ENCODE measurements around the gene SLC7A10. TPM values are rescaled to one million over a fixed set of nuclear protein-coding genes. Genes with fewer than 3 reads are reported as not detected.

SLC7A10 gene
- 1.2 TPM for polyA plus RNA-seq (2013, experiment 1 of 4)
- 1.4 TPM for polyA plus RNA-seq (2013, experiment 2 of 4)
- polyA plus RNA-seq (2013, experiment 3 of 4) = 1.8 TPM
- polyA plus RNA-seq (2013, experiment 4 of 4) = 1.6 TPM

GRCh38 chr19:33225458-33225926 is at the start of gene SLC7A10:
Gene SLC7A10 (minus strand): TSS chr19:33225850. CDS start chr19:33225703, 147 bp downstream.
- Histone ChIP-seq H3K9me3 (ENCODE audit: control insufficient read depth, low read length) (peaks cover 8% of the 10 kb centered on the region), H3K27ac (ENCODE audit: insufficient read depth, low read depth, low read length, poor library complexity, severe bottlenecking) (no peak within 1 kb of the TSS), H3K36me3 (ENCODE audit: control insufficient read depth, insufficient read depth, low read length) (no peaks in the 10 kb centered on the region), H3K4me1 (ENCODE audit: control insufficient read depth, insufficient read depth, low read length) (peaks cover 2% of the 10 kb centered on the region), H3K4me3 (ENCODE audit: insufficient read depth, low read depth, low read length) (peak within 1 kb of the TSS; percentile 14), H3K27me3 (ENCODE audit: control insufficient read depth, insufficient read depth, low read length, poor library complexity, severe bottlenecking) (peaks cover 41% of the 10 kb centered on the region)
- WGBS, 2 experiments = 7% methylated on average over 60 to 62 of the region's 62 CpGs

- no peaks in the 10 kb centered on the region for H3K36me3 ChIP-seq (ENCODE audit: control insufficient read depth, insufficient read depth, low read length)
- H3K27ac ChIP-seq (ENCODE audit: insufficient read depth, low read depth, low read length, poor library complexity, severe bottlenecking) = no peak overlapping the region
- 74 to 79% methylated on average over 17 of the region's 17 CpGs for WGBS, 2 experiments
- H3K4me1 ChIP-seq (ENCODE audit: control insufficient read depth, insufficient read depth, low read length) = peaks cover 42% of the 10 kb centered on the region
- H3K4me3 ChIP-seq (ENCODE audit: insufficient read depth, low read depth, low read length) = no peak overlapping the region
- H3K27me3 ChIP-seq (ENCODE audit: control insufficient read depth, insufficient read depth, low read length, poor library complexity, severe bottlenecking) = no peaks in the 10 kb centered on the region
- H3K9me3 ChIP-seq (ENCODE audit: control insufficient read depth, low read length) = no peaks in the 10 kb centered on the region
Observed at GRCh38 chr19:33274663-33275558, 49.3 kb upstream of the SLC7A10 start.

GRCh38 chr19:33273881-33274662 is 48.4 kb upstream of the SLC7A10 start:
- 82% methylated on average over 16 of the region's 16 CpGs for WGBS, 2 experiments
- Histone ChIP-seq H3K4me1 (ENCODE audit: control insufficient read depth, insufficient read depth, low read length) (peaks cover 42% of the 10 kb centered on the region), H3K36me3 (ENCODE audit: control insufficient read depth, insufficient read depth, low read length) (no peaks in the 10 kb centered on the region), H3K9me3 (ENCODE audit: control insufficient read depth, low read length) (no peaks in the 10 kb centered on the region), H3K4me3 (ENCODE audit: insufficient read depth, low read depth, low read length) (no peak overlapping the region), H3K27ac (ENCODE audit: insufficient read depth, low read depth, low read length, poor library complexity, severe bottlenecking) (no peak overlapping the region), H3K27me3 (ENCODE audit: control insufficient read depth, insufficient read depth, low read length, poor library complexity, severe bottlenecking) (no peaks in the 10 kb centered on the region)

DNA sequence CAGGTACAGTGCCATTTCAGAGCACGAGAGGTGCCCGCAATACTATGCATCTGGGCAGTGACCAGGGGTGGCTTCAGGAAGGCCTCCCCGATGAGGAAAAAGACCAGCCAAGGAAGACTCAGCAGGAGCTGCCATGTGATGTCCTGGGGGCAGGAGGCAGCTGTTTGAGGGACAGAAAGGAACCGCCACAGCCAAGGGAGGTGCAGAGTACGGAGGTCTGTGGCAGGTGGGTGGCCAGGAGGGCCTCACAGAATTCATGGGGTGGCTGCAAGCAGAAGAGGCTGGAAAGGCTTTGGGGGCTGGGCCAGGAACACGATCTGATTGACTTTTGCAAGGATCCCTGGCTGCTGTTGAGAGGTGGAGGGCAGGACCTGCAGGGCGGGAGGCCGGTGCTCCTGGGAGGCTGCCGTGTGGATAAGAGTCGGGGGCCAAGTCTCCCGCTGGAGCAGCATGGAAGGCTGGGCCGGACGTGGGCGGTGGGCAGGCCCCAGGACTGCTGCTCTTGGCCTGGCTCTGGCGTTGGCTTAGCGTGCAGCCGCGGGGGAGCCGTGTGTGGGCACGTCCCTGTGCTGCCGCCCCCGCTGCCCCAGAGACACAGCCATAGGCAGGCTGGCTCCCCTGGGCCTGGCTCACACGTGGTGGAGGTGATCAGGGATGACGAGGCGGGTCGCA is 47.6 kb upstream of the SLC7A10 start:
- Histone ChIP-seq H3K9me3 (ENCODE audit: control insufficient read depth, low read length) (no peaks in the 10 kb centered on the region), H3K4me1 (ENCODE audit: control insufficient read depth, insufficient read depth, low read length) (peaks cover 40% of the 10 kb centered on the region), H3K36me3 (ENCODE audit: control insufficient read depth, insufficient read depth, low read length) (no peaks in the 10 kb centered on the region), H3K27ac (ENCODE audit: insufficient read depth, low read depth, low read length, poor library complexity, severe bottlenecking) (no peak overlapping the region), H3K27me3 (ENCODE audit: control insufficient read depth, insufficient read depth, low read length, poor library complexity, severe bottlenecking) (no peaks in the 10 kb centered on the region), H3K4me3 (ENCODE audit: insufficient read depth, low read depth, low read length) (no peak overlapping the region)
- WGBS, 2 experiments = 68 to 72% methylated on average over 26 of the region's 26 CpGs

DNA sequence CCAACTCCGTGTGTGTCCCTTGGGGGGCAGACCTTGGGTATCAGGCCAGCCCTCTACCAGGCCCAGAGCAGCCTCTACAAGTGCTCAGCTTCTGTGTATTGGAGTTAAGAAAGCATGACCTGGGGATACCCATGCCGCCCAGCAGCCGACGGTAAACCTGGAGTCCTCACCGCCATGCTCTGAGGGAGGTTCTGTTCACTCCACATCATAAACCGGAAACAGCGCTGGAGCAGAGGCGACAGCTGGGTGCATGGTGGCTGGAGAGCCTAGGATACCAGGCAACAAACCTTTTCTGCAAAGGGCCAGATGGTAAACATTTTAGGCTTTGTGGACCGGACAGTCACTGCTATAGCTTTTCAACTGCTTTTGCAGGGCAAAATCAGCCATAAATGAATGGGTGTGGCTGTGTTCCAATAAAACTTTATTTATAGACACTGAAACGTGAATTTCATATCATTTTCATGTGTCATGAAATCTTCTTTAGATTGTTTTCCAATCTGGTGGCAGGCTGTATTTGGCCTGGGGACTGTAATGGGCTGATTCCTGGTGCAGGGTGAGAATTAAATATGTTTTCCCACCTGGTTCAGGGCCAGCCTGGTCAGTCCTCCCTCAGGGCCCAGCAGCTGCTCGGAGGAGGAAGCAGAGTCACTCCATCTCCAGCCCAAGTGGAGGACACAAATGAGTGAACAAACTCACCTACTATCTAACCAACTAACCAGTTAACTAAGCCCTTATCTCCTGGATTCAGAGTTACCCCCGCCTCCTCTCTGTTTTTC is 45.8 kb upstream of the SLC7A10 start:
- H3K4me3 ChIP-seq (ENCODE audit: insufficient read depth, low read depth, low read length) = no peak overlapping the region
- no peak overlapping the region for H3K27ac ChIP-seq (ENCODE audit: insufficient read depth, low read depth, low read length, poor library complexity, severe bottlenecking)
- no peaks in the 10 kb centered on the region for H3K36me3 ChIP-seq (ENCODE audit: control insufficient read depth, insufficient read depth, low read length)
- no peaks in the 10 kb centered on the region for H3K27me3 ChIP-seq (ENCODE audit: control insufficient read depth, insufficient read depth, low read length, poor library complexity, severe bottlenecking)
- peaks cover 41% of the 10 kb centered on the region for H3K4me1 ChIP-seq (ENCODE audit: control insufficient read depth, insufficient read depth, low read length)
- no peaks in the 10 kb centered on the region for H3K9me3 ChIP-seq (ENCODE audit: control insufficient read depth, low read length)
- WGBS, 2 experiments = 84 to 88% methylated on average over 12 of the region's 12 CpGs

DNA sequence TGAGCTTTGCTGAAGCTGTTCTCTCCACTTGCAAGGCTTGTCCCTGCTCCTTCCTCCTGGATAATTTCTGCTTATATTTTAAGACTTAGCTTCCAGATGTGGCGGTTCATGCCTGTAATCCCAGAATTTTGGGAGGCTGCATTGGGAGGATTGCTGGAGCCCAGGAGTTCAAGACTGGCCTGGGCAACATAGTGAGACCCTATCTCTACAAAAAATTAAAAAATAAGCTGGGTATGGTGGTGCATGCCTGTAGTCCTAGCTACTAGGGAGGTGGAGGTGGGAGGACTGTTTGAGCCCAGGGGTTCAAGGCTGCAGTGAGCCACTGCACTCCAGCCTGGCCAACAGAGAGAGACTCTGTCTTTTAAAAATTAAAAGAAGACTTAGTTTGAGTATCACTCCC is 45.1 kb upstream of the SLC7A10 start:
- no peaks in the 10 kb centered on the region for H3K27me3 ChIP-seq (ENCODE audit: control insufficient read depth, insufficient read depth, low read length, poor library complexity, severe bottlenecking)
- H3K4me3 ChIP-seq (ENCODE audit: insufficient read depth, low read depth, low read length) = no peak overlapping the region
- H3K9me3 ChIP-seq (ENCODE audit: control insufficient read depth, low read length) = no peaks in the 10 kb centered on the region
- H3K4me1 ChIP-seq (ENCODE audit: control insufficient read depth, insufficient read depth, low read length) = peaks cover 35% of the 10 kb centered on the region
- no peak overlapping the region for H3K27ac ChIP-seq (ENCODE audit: insufficient read depth, low read depth, low read length, poor library complexity, severe bottlenecking)
- 87 to 91% methylated on average over 1 of the region's 1 CpG for WGBS, 2 experiments
- H3K36me3 ChIP-seq (ENCODE audit: control insufficient read depth, insufficient read depth, low read length) = no peaks in the 10 kb centered on the region

DNA sequence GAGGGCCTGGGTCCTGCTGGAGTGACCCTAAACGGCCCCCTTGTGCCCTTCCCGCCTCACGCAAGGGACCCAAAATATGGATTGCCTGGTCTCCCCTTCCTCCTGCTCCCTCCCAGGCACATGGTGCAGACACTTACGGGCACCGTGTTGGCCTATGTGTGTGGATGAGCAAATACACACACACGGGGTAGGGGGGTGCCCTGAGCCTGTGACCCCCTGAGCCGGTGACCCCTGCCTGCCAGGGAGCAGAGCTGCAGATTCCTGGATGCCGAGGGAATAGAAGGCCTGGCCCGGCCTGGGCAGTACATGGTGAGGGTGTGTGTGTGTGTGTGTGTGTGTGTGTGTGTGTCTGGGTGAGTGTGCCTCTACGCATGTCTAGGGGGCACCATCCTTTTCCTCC is 43.4 kb upstream of the SLC7A10 start:
- no peaks in the 10 kb centered on the region for H3K27me3 ChIP-seq (ENCODE audit: control insufficient read depth, insufficient read depth, low read length, poor library complexity, severe bottlenecking)
- H3K9me3 ChIP-seq (ENCODE audit: control insufficient read depth, low read length) = no peaks in the 10 kb centered on the region
- no peak overlapping the region for H3K27ac ChIP-seq (ENCODE audit: insufficient read depth, low read depth, low read length, poor library complexity, severe bottlenecking)
- peaks cover 18% of the 10 kb centered on the region for H3K4me1 ChIP-seq (ENCODE audit: control insufficient read depth, insufficient read depth, low read length)
- no peaks in the 10 kb centered on the region for H3K36me3 ChIP-seq (ENCODE audit: control insufficient read depth, insufficient read depth, low read length)
- 89 to 93% methylated on average over 9 to 10 of the region's 10 CpGs for WGBS, 2 experiments
- H3K4me3 ChIP-seq (ENCODE audit: insufficient read depth, low read depth, low read length) = no peak overlapping the region

DNA sequence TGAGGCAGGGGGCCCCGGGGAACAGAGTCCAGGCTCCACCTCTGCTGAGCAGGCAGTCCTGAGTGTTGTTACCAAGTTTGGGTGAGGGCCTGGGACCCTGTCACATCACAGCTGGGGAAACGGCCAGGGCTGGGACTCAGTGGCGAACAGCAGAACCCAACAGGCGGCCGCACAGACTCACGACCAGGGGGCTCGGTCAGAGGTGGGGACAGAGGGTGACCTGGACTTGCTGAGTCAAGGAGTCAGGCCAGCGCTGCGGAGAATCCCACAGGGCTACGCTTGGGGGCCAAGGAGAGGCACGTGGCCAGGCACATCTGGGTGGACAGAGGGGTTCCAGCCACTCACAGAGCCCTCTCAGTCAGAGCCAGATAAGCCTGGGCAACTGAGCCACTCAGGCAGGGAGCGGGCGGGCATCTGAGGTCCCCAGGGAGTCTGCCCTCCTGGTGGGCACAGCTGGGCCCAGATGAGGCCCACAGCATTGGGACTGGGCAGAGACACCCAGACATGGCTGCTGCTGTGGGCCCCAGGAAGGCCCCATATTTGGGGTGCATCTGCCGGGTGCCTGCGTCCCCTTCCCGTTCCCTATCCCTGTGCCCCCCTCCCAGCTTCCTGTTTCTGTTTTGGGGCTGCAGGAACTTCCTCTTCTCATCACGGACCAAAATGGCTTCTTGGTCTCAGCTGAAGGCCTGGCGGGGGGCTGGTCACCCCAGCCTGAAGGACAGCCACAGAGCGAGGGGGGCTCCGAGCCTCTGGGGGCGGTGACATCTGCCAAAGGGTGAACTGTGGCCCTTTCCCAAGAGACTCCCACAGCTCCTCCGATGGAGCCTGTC is 42.7 kb upstream of the SLC7A10 start:
- H3K4me3 ChIP-seq (ENCODE audit: insufficient read depth, low read depth, low read length) = no peak overlapping the region
- H3K4me1 ChIP-seq (ENCODE audit: control insufficient read depth, insufficient read depth, low read length) = peaks cover 11% of the 10 kb centered on the region
- H3K27me3 ChIP-seq (ENCODE audit: control insufficient read depth, insufficient read depth, low read length, poor library complexity, severe bottlenecking) = no peaks in the 10 kb centered on the region
- H3K27ac ChIP-seq (ENCODE audit: insufficient read depth, low read depth, low read length, poor library complexity, severe bottlenecking) = no peak overlapping the region
- WGBS, 2 experiments = 93 to 94% methylated on average over 22 of the region's 22 CpGs
- H3K9me3 ChIP-seq (ENCODE audit: control insufficient read depth, low read length) = no peaks in the 10 kb centered on the region
- no peaks in the 10 kb centered on the region for H3K36me3 ChIP-seq (ENCODE audit: control insufficient read depth, insufficient read depth, low read length)

DNA sequence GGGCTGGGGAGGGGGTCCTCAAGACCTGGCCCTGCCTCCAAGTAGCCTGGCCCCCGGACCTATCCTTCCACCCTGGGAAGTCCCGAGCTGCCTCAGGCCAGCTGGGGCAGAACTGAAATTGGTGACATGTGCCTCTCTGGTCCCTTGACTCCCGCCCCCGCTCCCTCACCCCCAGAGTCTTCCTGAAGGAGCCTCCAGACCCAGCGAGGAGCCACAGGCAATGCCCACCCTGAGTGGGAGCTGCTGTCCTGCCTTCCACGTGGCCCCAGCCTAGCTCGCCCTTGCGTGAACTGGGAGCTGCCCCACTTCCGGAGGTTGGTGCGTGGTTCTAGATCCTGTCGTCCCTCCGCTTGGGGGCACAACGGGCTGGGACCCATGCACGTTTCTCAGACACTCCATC is 42.1 kb upstream of the SLC7A10 start:
- no peaks in the 10 kb centered on the region for H3K27me3 ChIP-seq (ENCODE audit: control insufficient read depth, insufficient read depth, low read length, poor library complexity, severe bottlenecking)
- peaks cover 5% of the 10 kb centered on the region for H3K4me1 ChIP-seq (ENCODE audit: control insufficient read depth, insufficient read depth, low read length)
- no peaks in the 10 kb centered on the region for H3K9me3 ChIP-seq (ENCODE audit: control insufficient read depth, low read length)
- WGBS, 2 experiments = 90 to 91% methylated on average over 14 of the region's 14 CpGs
- H3K4me3 ChIP-seq (ENCODE audit: insufficient read depth, low read depth, low read length) = no peak overlapping the region
- H3K27ac ChIP-seq (ENCODE audit: insufficient read depth, low read depth, low read length, poor library complexity, severe bottlenecking) = no peak overlapping the region
- no peaks in the 10 kb centered on the region for H3K36me3 ChIP-seq (ENCODE audit: control insufficient read depth, insufficient read depth, low read length)
